MM.1S (cell line): ENCODE results near the gene LAMC3.

Experiments
- CTCF ChIP-seq: fragments of 300-600 bp; sonication (generic); IDR thresholded peaks from 2 replicates; pipeline ENCODE4 v1.5.1; 2016; ENCODE audit warnings: antibody characterized with exemption, low read length, mixed read lengths
- EZH2 ChIP-seq: fragments of 300-600 bp; sonication (generic); optimal IDR thresholded peaks from 2 replicates; pipeline ENCODE3; 2017; ENCODE audit warnings: low read depth, mild to moderate bottlenecking, antibody characterized with exemption, low read length, mixed read lengths
- EZH2phosphoT487 ChIP-seq: fragments of 300-600 bp; sonication (generic); IDR thresholded peaks from 2 replicates; pipeline ENCODE4 v1.6.1; 2018; ENCODE audit warnings: antibody characterized with exemption, low read length

- TF ChIP-seq CTCF (no peak), EZH2 (no peak), EZH2phosphoT487 (no peak)
These were observed 60.7 kb downstream of the LAMC3 start for GRCh38 chr9:131069699-131070098.
